Panc1 (cell line): Measurements from ENCODE around the gene PAX7. TPM values are rescaled to one million over a fixed set of nuclear protein-coding genes. Genes with fewer than 3 reads are reported as not detected.

Source experiments
- ATAC-seq: fragments of 200-7000 bp; cut with Tn5 transposase; 2 replicates; pipeline ENCODE4 v1.9.1; 2020; ENCODE audit warnings: mild to moderate bottlenecking, moderate library complexity
- BruUV-seq: library from RNA; stranded (reverse); fragments of 400-500 nt; replicated peaks from 2 replicates; lab custom pipeline; 2021; lab: Mats Ljungman, UMichigan
- CTCF ChIA-PET: fragments of 300-600 bp; sonication (Branson Sonifier 250); formaldehyde crosslinking; loops from one replicate; lab custom pipeline; 2022; ENCODE audit warnings: antibody characterized with exemption; lab: Charles Lee
- POLR2A ChIA-PET: fragments of 300-600 bp; sonication (Branson Sonifier 250); formaldehyde crosslinking; loops from one replicate; lab custom pipeline; 2022; ENCODE audit warnings: antibody characterized with exemption; lab: Charles Lee
- DNase-seq: peaks from one replicate; pipeline ENCODE4 v3.0.0-alpha.2; 2010; ENCODE audit warnings: low read depth, low spot score
- H3K27ac ChIP-seq: 2 replicates; pipeline ENCODE4 v1.5.1; 2011; ENCODE audit warnings: mild to moderate bottlenecking, low read length, inconsistent platforms
- H3K27me3 ChIP-seq: fragments of 200-500 bp; sonication (Bioruptor generic); 2 replicates; pipeline ENCODE4 v1.6.0; 2014; ENCODE audit warnings: low read length, inconsistent platforms; ENCODE audit not compliant: control insufficient read depth, insufficient read depth
- H3K36me3 ChIP-seq: fragments of 200-500 bp; sonication (Bioruptor generic); 2 replicates; pipeline ENCODE4 v1.5.1; 2014; ENCODE audit warnings: inconsistent platforms, mild to moderate bottlenecking, low read length, moderate library complexity; ENCODE audit not compliant: control insufficient read depth, insufficient read depth
- H3K4me1 ChIP-seq: 2 replicates; pipeline ENCODE4 v1.5.1; 2011; ENCODE audit warnings: inconsistent platforms, mild to moderate bottlenecking, low read length, moderate library complexity; ENCODE audit not compliant: control insufficient read depth, insufficient read depth
- H3K4me3 ChIP-seq, 2 experiments: 2 replicates each; pipeline ENCODE4 v1.5.1; 2011 to 2012; ENCODE audit warnings: low read depth in 2 of 2, low read length in 2 of 2, mild to moderate bottlenecking in 2 of 2, inconsistent platforms in 1 of 2, moderate library complexity in 1 of 2
- H3K9me3 ChIP-seq: fragments of 200-500 bp; sonication (Bioruptor generic); 2 replicates; pipeline ENCODE4 v1.5.1; 2014; ENCODE audit warnings: low read depth, mild to moderate bottlenecking, inconsistent platforms, low read length, moderate library complexity; ENCODE audit not compliant: control insufficient read depth, insufficient read depth
- CTCF ChIP-seq: fragments of 450-650 bp; IDR thresholded peaks from 2 replicates; pipeline ENCODE4 v1.5.1; 2017; ENCODE audit warnings: mild to moderate bottlenecking
- POLR2AphosphoS5 ChIP-seq: IDR thresholded peaks from 2 replicates; pipeline ENCODE4 v1.6.1; 2012; ENCODE audit warnings: mild to moderate bottlenecking, low read depth, low read length, moderate library complexity
- REST ChIP-seq, 2 experiments: IDR thresholded peaks; 2 replicates each; pipeline ENCODE4 v1.6.1; 2011 to 2012; ENCODE audit warnings: low read depth in 2 of 2, control low read depth in 1 of 2, low read length in 1 of 2, mild to moderate bottlenecking in 1 of 2, moderate library complexity in 1 of 2; ENCODE audit not compliant: insufficient read depth in 1 of 2
- SIN3A ChIP-seq: IDR thresholded peaks from 2 replicates; pipeline ENCODE4 v1.6.1; 2012; ENCODE audit warnings: low read depth, mild to moderate bottlenecking, low read length, moderate library complexity, borderline replicate concordance; ENCODE audit not compliant: insufficient read depth
- TCF7L2 ChIP-seq: IDR thresholded peaks from 2 replicates; pipeline ENCODE4 v1.6.1; 2011; ENCODE audit warnings: mild to moderate bottlenecking, low read depth, low read length, inconsistent platforms
- in situ Hi-C: cut with HindIII; loops from 2 replicates; pipeline ENCODE4 v1.10.0; 2016; ENCODE audit warnings: low sequenced_read_pairs, low pct_unique_long_range_greater_than_20kb
- intact Hi-C: fragments of 100-400 bp; cut with micrococcal nuclease; formaldehyde crosslinking; loops from one replicate; pipeline ENCODE4 v1.10.0; 2022; ENCODE audit not compliant: unreplicated experiment
- total RNA-seq: library from RNA; stranded (reverse); gene quantifications from one replicate; pipeline ENCODE4 v1.2.1, GENCODE V29; 2021; ENCODE audit not compliant: unreplicated experiment

The PAX7 gene
- total RNA-seq, 1 experiment from 2014 or later, result not detected

- ChIA-PET CTCF (no interaction called here), POLR2A (no interaction called here)
- H3K9me3 ChIP-seq, result no peaks in the 10 kb centered on the region
- H3K27ac ChIP-seq, result no peak overlapping the region
- no peak overlapping the region for H3K4me3 ChIP-seq
- TF ChIP-seq POLR2AphosphoS5 (no peak), REST (IDR thresholded peaks at IDR 0.05; ENCODE audit: insufficient read depth in 1 of 2, low read depth in 2 of 2, low read length in 1 of 2) (no peak), CTCF (no peak), TCF7L2 (no peak), SIN3A (no peak)
- no TSS peak for BruUV-seq
- intact Hi-C loops (no loop called here), in situ Hi-C loops (no loop called here)
- H3K27me3 ChIP-seq, result peaks cover 28% of the 10 kb centered on the region
- ATAC-seq (no peak), DNase-seq (no peak)
- H3K36me3 ChIP-seq, result no peaks in the 10 kb centered on the region; the same call in 1 of the 2 replicates
- H3K4me1 ChIP-seq, result no peaks in the 10 kb centered on the region; the same call in 1 of the 2 replicates
These were observed 19.2 kb downstream of the PAX7 start for GRCh38 chr1:18649693-18650370.

- Histone ChIP-seq H3K4me3 (no peak overlapping the region), H3K27me3 (peaks cover 18% of the 10 kb centered on the region; the same call in 1 of the 2 replicates), H3K9me3 (no peaks in the 10 kb centered on the region), H3K27ac (no peak overlapping the region), H3K4me1 (no peaks in the 10 kb centered on the region), H3K36me3 (no peaks in the 10 kb centered on the region)
- DNase-seq (no peak), ATAC-seq (no peak)
- ChIA-PET POLR2A (no interaction called here), CTCF (no interaction called here)
- TF ChIP-seq REST (IDR thresholded peaks at IDR 0.05; ENCODE audit: insufficient read depth in 1 of 2, low read depth in 2 of 2, low read length in 1 of 2), result no peak
- TF ChIP-seq TCF7L2, result no peak
- no peak for TF ChIP-seq POLR2AphosphoS5
- no peak for TF ChIP-seq CTCF
- no peak for TF ChIP-seq SIN3A
- BruUV-seq, result no TSS peak
- intact Hi-C loops (no loop called here), in situ Hi-C loops (no loop called here)
These were observed 21.1 kb downstream of the PAX7 start for GRCh38 chr1:18651713-18652112.
